Esophagus squamous epithelium (tissue), 4 donors: ENCODE data around the gene DCD.

Experiments
- CTCF ChIP-seq, 6 experiments: fragments of 450-650 bp in 4 of 6; fragments of 200-600 bp in 2 of 6; sonication (generic) in 2 of 6; IDR thresholded peaks; one replicate each; pipeline ENCODE4 v1.5.1; 2016 to 2019; ENCODE audit warnings: antibody characterized with exemption in 6 of 6, mild to moderate bottlenecking in 4 of 6, moderate library complexity in 4 of 6
- POLR2A ChIP-seq, 4 donors: fragments of 450-650 bp; IDR thresholded peaks; one replicate each; pipeline ENCODE4 v1.6.1; 2017; ENCODE audit warnings: antibody characterized with exemption in 4 of 4, mild to moderate bottlenecking in 4 of 4, moderate library complexity in 3 of 4

- no peak for TF ChIP-seq POLR2A (IDR thresholded peaks at IDR 0.05)
- no peak for TF ChIP-seq CTCF (IDR thresholded peaks at IDR 0.05)
These were observed 36.4 kb downstream of the DCD start for GRCh38 chr12:54611715-54612149.
